HG03354 (cell line): ENCODE data around the gene AFF2.

ENCODE experiments used
- ATAC-seq: cut with Tn5 transposase; IDR thresholded peaks from one replicate; pipeline ENCODE4 v1.9.1; 2021; ENCODE audit warnings: mild to moderate bottlenecking; ENCODE audit not compliant: unreplicated experiment, poor library complexity, severe bottlenecking

Gene AFF2

DNA sequence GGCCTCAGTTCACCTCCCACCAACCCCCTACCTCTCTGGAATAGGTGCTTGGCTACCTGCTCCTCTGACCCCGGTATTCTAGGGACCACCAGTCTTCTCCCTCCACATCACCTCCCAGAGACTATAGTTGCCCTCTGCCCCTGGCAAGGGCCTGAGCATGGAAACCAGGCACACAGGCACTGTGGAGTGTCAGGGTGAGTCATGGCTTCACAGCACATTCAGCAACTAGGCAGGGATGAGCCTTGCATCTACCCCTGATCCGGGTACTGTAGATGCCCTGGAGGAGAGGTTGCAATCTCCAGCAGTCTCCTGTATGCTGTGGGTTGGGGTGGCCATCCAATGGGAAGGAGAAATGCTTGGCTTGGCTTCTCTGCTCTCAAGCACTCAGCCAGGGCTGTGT, 532.0 kb downstream of the AFF2 start:
- ATAC-seq = no peak

DNA sequence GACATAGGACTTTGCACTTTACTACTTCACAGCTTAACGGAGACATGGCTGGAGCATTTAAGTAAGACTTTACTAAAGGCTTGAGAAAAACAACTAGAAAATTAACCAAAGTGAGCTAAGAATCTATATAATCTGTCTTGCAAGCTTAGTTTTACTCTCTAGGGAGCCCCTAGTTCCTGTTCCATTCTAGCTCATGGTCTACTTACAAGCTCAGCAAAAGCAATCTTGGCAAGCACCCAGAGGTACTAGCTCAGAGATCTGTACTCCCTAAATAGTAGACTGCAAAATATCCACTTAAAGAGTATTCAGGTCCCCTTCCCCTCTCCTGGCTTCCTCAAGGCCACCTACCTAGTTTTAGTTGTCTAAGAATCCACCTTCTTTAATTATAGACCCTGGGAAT, 535.7 kb downstream of the AFF2 start:
- no peak for ATAC-seq

DNA sequence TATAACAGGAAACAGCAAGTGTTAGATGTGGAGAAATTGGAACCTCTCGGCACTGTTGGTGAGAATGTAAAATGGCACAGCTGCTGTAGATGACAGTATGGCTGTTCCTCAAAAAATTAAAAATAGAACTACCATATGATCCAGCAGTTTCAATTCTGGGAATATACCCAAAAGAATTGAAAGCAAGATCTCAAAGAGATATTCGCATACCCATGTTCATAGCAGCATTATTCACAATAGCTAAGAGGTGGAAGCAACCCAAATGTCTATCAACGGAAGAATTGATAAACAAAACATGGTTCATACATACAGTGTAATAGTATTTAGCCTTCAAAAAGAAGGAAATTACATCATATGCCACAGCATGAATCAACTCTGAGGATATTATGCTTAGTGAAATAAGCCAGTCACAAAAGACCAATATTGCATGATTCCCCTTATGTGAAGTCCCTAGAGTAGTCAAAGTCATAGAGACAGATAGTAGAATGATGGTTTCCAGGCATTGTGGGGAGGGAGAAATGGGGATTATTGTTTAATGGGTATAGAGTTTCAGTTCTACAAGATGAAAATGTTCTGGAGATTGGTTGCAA, 537.0 kb downstream of the AFF2 start:
- no peak for ATAC-seq

DNA sequence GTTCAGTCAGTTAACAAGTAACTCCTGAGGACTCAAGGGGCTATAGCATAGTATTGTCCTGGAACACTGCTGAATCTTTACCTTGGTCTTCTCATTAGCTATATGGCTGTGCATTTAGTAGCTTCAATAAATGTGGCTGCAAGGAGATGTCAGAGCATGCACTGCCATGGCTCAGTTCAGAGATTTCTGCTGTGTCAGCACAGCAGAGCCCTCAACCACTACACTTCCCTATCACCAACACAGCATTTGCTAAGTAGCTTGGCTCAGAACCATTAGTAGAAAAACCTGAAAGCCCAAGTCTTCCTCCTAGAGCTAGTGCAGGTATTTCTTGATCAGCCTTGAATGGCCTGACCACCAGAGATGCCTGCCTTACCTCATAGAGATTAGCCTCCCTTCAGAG, 538.6 kb downstream of the AFF2 start:
- ATAC-seq = no peak

GRCh38 chrX:149040873-149041535, 540.6 kb downstream of the AFF2 start:
- peak; percentile 62 for ATAC-seq

DNA sequence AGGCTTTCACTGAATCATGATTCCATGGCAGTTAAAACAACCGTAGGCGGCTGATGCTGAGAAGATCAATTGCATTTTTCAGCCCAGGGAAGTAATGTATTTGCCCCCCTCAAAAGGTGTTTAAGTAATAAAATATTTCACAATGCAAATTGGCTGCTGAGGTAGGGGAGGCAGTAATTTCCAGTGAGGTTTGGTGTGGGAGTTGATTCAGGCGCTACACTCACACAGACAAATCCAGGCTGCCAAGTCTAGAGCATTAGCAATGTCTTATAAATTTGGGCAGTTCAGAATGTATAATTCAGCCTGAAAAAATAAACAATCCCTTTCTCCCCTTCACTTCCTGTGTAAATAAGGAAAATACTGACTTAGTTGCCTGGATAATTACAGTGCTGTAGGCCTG, 543.0 kb downstream of the AFF2 start:
- ATAC-seq = no peak

- no peak for ATAC-seq
These were observed 544.1 kb downstream of the AFF2 start for GRCh38 chrX:149044471-149044870.

DNA sequence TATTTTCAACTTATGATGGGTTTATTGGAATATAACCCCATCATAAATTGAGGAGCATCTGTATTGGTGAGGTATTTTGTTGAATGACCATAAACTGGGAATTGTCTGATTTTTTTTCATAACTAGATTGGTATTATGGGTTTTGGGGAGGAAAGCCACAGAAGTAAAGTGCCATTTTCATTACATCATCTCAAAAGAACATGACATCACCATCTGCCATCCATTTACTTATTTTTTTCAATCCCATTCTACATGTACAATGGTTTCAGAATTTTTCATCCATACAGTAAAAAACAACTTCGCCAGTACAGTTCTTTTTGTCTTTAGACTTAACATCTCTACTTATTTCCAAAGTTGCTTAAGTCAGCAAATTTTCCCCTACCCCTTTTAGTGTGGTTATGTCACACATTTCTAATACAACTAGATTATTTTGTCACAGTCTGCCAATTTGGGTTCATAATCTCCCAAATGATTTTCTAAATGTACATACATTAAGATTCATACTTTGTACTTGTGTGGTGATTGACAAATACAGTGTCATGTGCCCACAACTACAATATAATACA, 545.3 kb downstream of the AFF2 start:
- ATAC-seq = no peak
